Measurements from ENCODE around the gene MEMO1.

GRCh38 chr2:31822587-31822986 is 188.2 kb downstream of the MEMO1 start:
- TF ChIP-seq CTCF (IDR thresholded peaks at IDR 0.05; ENCODE audit: poor library complexity) (no peak), EZH2 (IDR thresholded peaks at IDR 0.05; ENCODE audit: borderline replicate concordance) (no peak)

Data from hepatocyte (in vitro differentiated cells).